GM19395 (cell line): Measurements from ENCODE around the gene EBNA1BP2.
"Not testable (repeated sequence)": the region's sequence is repeated elsewhere in the genome, so short reads cannot be mapped to it uniquely, and the experiment has no call there.

ENCODE experiments used
- ATAC-seq: cut with Tn5 transposase; IDR thresholded peaks from one replicate; pipeline ENCODE4 v1.9.1; 2021; ENCODE audit warnings: mild to moderate bottlenecking, moderate library complexity; ENCODE audit not compliant: unreplicated experiment

The EBNA1BP2 gene

GRCh38 chr1:43174873-43175272, 2.8 kb upstream of the EBNA1BP2 start:
- ATAC-seq = no peak

GRCh38 chr1:43172527-43172972, 460 bp upstream of the EBNA1BP2 start:
- ATAC-seq = peak; percentile 47

DNA sequence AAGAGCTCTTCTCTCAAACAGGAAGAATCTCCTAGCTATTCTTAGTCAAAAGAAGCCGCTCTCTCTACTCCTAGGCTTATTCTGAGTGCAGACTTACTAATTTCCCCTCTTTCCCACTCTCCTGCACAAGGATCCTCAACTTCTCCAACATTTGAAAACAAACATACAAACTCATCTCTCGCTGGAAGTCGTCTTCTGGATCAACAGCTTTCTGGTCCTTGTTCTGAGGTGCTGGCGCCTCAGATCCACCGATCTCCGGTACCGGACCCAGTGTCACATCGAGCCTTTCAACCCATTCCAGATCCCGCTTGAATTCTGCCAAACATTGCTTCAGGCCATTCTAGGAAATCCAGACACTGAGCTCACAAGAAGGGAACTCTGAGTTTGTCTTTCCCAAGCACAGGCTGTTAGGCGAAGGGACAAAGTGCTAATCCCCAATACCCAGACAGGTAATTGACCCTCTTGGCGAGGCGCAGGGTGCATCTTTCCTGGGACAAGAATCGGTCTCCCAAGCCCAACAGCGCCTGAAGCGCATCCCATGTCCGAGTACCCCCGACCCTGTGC, 696 bp downstream of the EBNA1BP2 start:
- ATAC-seq = peak; percentile 21

DNA sequence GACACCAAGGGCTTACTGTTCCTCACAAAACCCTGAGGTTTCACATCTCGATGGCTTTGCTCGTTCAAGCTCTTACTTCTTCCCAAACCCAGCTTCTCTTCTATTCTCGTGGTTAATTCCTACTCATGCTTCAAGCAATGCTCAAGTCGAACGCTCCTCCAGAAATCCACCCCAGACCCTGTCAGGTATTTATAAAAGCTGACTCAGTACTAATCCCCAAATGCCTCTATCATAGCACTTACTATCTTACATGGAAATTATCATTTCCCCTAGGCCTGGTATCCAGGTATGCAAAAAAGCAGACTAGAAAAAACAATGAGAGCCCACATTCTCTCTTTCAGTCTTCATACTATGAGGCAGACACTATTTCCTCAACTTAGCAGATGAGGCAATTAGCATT, 6.3 kb downstream of the EBNA1BP2 start:
- ATAC-seq = no peak

GRCh38 chr1:43165162-43165561, 6.9 kb downstream of the EBNA1BP2 start:
- ATAC-seq = no peak

DNA sequence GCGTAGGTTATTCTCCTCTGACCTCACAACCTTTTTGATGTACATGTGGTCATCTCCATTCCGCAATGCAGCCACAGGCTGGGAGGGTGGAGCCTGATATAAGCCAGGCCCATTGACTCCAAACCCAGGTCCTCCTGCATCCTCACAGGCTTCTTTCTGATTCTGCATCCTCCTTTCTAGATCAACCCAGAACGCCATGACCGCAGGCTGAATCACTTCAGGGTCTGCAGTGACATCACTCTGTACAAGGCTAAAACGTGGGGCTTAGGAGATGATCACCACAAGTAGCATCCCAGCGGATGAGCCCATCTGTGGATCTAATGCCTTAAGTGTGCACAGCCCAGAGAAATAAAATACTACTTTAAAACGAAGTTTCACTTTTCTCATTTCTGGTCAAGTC, 16.1 kb downstream of the EBNA1BP2 start:
- ATAC-seq = no peak

DNA sequence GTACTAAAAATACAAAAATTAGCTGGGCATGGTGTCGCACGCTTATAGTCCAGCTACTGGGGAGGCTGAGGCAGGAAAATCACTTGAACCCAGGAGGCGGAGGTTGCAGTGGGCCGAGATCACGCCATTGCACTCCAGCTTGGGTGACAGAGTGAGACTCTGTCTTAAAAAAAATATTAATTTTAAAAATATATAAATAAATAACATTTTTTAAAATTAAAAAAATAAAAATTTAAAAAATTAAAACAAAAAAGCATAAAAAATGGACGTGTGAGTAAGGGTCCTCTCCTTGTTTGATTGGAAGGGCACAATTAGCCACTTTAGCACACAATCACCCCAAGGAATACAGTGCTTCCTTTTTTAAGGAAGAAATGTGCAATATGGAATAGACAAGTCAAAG, 18.6 kb downstream of the EBNA1BP2 start:
- ATAC-seq = no peak

GRCh38 chr1:43152866-43153265, 19.2 kb downstream of the EBNA1BP2 start:
- no peak for ATAC-seq

DNA sequence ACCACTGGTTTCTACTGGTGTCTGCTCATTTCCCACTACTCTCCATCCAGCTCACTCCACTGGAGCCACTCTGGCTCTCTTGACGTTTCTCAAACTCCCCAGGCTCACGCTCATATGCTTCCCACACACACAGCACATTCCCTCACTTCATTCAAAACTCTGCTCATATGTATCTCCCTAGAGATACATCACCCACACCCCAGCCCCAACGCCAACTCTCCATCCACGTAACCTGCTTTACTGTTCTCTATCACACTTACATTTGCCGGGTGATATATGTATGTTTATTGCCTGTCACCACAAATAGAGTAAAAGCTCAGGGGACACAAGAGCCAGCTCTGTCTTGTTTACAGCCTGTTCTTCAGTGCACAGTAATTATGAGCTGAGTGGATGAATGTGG, 22.2 kb downstream of the EBNA1BP2 start:
- ATAC-seq = no peak

DNA sequence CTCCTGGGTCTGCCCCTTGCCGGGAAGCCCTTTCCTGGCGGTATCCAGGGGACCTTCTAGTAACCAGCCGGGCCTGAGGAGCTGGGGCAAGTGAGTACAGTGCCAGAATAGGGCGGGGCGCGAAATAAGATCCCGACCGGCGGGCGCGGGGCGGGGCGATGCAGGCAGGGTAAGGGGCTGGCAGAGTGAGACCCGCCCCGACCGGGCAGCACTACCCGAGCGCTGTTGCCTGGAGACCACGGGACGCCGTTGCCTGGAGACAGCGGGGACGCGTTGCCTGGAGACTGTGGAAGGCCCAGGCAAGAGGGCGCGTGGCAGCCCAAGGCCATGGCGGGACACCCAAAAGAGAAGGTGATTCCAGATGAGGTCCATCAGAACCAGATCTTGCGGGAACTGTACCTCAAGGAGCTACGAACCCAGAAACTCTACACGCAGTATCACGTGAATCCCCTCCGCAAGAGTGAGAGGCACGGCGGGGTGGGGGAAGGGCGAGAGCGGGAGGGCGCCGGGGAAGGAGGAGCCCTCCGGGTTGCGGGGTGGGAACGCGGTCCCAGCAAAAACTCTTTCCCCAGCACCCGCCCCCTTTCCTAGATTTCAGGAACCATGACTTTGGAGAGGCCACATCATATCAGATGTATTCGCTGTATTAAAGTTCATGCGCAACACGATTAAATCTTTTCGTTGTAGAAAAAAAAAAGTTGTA, 24.3 kb downstream of the EBNA1BP2 start:
- ATAC-seq = no peak

DNA sequence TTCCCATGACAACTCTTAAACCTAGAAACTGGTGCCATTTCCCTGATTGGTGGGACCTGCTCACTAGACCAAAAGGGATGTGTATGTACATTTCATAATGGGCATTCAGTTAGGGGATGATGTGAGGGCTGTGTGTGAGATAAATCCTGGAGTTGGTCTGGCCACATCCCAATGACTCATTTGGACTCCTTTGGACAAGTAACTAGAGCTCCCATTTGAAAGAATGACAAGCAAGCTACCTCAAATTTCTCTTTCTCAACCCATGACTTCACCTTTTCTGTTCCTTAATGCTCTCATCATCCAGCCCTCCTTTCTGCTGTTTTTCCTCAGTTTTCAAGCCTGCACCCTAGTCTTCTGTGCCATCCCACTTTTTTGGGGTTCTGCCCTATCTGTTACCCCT, 27.9 kb downstream of the EBNA1BP2 start:
- no peak for ATAC-seq

- no peak for ATAC-seq
Measured at GRCh38 chr1:43143441-43143888, 28.6 kb downstream of the EBNA1BP2 start.

DNA sequence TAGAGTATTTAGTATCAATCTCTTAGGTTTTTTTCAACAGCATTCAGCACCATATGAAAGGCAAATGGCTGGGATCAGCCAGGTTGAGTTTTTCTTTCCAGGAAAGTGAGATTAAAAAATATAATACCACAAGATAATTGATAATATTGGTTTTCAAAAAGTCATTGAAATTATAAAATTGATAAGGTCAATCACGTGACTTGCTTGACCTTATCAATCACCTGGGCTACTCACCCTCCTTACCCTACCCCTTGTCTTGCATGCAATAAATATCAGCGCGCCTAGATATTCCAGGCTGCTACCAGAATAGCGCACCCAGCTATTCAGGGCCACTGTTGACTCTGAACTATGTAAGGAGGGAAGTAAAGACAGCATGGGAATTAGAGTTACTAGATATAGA, 31.5 kb downstream of the EBNA1BP2 start:
- no peak for ATAC-seq

DNA sequence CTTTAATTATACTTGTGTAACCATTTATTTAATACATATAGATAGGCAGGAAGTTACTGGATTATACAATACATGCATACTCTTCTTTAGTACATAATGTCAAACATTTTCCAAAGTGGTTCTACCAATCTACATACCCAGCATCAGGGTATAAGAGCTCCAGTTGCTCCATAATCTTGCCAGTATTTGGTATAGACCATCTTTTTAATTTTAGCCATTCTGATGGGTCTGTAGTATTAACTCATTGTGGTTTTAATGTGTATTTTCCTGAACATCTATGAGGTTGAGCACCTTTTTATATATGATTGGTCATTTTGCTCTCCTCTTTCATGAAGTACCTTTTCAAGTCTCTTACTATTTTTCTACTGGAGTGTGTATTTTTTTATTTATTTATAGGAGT, 32.1 kb downstream of the EBNA1BP2 start:
- ATAC-seq = no peak

DNA sequence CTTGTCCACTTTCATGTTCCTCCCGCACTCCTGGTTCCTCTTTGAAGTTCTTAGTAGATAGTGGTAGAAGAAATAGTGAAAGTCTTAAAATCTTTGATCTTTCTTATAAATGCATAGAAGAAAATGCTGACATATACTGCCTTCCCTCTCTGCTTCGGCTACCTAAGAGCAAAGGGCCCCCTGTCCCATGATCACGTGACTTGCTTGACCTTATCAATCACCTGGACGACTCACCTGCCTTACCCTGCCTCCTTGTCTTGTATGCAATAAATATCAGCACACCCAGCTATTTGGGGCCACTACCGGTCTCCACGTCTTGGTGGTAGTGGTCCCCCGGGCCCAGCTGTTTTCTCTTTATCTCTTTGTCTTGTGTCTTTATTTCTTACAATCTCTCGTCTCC, 32.8 kb downstream of the EBNA1BP2 start:
- ATAC-seq = not testable (repeated sequence)

DNA sequence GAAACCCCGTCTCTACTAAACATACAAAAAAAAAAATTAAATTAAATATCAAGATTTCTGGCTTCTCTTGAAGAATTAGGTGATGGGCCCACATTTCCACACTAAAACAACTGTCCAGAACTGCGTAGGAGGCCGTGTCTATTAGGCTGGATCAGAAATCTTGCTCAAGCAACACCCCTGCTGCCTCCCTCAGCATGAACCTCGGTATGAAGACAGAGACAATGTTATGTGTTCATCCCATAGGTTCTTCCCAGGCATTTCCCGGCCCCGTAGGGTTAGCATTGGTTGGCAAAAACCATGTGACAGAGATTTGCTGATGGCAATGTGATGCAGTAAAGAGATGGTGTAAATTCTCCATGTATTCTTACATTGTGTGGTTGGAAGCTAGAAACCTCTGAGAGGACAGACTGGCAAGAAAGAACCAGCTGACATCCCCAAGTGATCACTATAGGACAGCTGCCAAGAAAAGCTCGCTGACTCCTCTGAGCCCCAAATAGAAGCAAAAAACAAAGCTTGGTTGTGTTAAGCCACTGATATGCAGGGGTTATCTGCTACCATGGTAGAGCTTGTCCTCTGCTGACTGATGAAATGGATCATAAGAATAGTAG, 34.5 kb downstream of the EBNA1BP2 start:
- ATAC-seq = no peak

DNA sequence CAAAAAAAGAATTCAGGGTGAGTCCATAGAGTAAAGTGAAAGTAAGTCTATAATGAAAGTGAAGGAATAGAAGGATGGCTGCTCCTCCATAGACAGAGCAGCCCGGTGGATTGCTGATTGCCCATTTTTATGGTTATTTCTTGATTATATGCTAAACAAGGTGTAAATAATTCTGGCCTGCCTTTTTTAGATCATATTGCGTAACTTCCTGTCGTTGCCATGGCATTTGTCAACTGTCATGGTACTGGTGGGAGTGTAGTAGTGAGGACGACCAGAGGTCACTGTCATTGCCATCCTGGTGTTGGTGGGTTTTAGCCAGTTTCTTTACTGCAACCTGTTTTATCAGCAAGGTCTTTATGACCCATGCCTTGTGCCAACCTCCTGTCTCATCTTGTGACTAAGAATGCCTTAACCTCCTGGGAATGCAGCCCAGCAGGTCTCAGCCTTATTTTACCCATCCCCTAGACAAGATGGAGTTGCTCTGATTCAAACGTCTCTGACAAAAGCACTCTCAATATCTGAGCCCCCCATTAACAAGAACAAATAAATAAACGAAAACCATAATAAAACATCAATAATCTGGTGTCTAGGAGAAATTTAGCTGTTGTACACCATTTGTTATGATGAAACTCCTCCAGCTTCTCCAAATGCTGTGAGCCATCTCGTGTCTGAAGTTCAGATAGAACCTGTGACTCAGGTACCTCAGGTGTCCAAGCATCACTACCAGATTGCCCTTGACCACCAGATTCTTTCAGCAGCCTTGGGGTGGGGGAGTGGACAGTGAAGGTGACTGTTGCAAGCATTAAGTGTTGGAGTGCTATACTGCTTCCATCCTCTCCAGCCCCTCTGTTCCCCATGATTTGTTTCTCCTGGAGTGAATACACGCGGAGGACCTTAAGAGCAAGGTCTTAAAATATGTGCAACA, 36.0 kb downstream of the EBNA1BP2 start:
- no peak for ATAC-seq

DNA sequence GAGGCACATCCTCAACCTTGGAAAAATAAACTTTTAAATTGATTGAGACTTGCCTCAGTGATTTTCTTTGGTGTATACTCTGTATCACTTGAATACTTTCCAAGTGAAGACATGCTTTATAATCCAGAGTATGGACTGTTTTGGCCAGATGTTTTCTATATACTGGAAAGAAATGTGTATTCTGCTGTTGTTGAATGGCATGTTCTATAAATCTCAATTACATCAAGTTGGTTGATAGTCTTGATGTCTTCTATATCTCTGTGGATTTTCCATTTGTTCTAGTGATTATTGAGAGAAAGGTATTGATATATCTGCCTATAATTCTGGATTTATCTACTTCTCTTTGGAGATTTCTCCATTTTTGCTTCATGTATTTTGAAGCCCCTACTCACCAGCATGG, 37.5 kb downstream of the EBNA1BP2 start:
- no peak for ATAC-seq

GRCh38 chr1:43134068-43134467, 38.0 kb downstream of the EBNA1BP2 start:
- ATAC-seq = no peak

GRCh38 chr1:43129426-43129825, 42.7 kb downstream of the EBNA1BP2 start:
- ATAC-seq = no peak

- ATAC-seq = no peak
Measured at GRCh38 chr1:43128816-43129215, 43.3 kb downstream of the EBNA1BP2 start.
